ENCODE measurements around the gene IL9.
A peak's percentile ranks its signal among the peaks of the same experiment; 100 is the strongest.

Gene IL9

DNA sequence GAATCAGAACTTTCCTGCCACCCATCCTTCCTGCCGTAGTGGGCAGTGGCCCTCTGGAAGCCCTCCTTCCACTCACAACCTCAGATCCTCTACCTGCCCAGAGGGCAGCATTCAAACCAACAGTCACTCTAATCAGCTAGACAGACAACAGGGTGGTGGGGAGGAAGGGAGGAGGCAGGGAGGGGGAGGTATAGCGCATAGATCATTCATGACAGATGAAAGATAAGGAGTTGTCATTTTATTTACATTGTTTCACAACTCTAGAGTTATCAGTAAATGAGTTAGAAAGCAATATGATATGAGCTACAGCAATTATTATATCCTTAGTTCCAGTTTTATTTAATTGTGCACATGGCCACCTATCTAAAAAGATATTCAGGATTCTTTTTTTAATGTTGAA lies 852 bp downstream of the IL9 start:
- no peak for DNase-seq (ENCODE audit: low read depth)
- H3K4me3 ChIP-seq (replicated peaks; ENCODE audit: low read depth, low read length): no peak overlapping the region

DNA sequence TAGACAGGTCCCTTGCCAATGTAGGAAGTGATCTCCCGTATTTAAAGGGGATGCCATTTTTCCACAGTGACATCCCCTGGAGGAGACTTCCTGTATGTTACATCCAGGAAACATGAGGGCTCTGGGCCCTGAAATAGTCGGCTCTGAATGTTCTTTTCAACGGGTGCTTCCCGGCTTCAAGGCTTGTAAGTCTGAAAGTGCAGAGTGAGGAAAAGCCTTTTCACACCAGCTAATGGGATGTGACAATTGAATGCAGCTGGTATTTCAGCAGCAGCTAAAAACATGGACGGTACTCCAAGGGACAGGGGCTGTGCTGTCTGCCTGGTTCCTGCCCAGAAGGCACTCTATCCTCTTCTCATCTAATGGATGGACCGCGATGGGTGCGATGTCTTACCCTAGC lies 1.4 kb downstream of the IL9 start:
- TF ChIP-seq, protein P1, sequence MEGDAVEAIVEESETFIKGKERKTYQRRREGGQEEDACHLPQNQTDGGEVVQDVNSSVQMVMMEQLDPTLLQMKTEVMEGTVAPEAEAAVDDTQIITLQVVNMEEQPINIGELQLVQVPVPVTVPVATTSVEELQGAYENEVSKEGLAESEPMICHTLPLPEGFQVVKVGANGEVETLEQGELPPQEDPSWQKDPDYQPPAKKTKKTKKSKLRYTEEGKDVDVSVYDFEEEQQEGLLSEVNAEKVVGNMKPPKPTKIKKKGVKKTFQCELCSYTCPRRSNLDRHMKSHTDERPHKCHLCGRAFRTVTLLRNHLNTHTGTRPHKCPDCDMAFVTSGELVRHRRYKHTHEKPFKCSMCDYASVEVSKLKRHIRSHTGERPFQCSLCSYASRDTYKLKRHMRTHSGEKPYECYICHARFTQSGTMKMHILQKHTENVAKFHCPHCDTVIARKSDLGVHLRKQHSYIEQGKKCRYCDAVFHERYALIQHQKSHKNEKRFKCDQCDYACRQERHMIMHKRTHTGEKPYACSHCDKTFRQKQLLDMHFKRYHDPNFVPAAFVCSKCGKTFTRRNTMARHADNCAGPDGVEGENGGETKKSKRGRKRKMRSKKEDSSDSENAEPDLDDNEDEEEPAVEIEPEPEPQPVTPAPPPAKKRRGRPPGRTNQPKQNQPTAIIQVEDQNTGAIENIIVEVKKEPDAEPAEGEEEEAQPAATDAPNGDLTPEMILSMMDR (IDR thresholded peaks at IDR 0.05; ENCODE audit: low read length, missing control alignments): no peak
- H3K4me3 ChIP-seq (replicated peaks; ENCODE audit: low read depth, low read length): no peak overlapping the region
- no peak for DNase-seq (ENCODE audit: low read depth)

More for the DNA sequence above, 852 bp downstream of the IL9 start:
- TF ChIP-seq, protein P1 (IDR thresholded peaks at IDR 0.05; ENCODE audit: low read length, missing control alignments): no peak

DNA sequence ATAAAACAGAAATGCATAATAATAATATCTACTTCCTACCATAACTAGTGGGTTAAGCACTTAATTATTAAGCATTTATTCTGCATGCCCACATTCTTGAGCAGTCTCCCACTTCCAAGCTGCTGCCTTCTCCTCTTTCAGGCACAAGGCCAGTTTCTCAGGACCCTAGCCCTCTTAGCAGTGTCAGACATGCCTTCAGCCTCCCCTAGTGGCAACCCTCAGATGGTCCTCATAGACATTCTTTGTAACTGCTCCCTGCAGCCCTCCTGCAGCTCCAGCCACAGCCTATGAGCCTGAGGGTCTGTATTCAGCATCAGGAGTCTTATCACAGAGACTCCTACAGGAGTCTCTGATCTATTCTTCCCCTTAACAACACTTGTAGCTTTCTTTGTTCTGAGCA lies 3.9 kb downstream of the IL9 start:
- DNase-seq (ENCODE audit: low read depth): no peak
- TF ChIP-seq, protein P1 (IDR thresholded peaks at IDR 0.05; ENCODE audit: low read length, missing control alignments): peak; percentile 24
- H3K4me3 ChIP-seq (replicated peaks; ENCODE audit: low read depth, low read length): no peak overlapping the region

DNA sequence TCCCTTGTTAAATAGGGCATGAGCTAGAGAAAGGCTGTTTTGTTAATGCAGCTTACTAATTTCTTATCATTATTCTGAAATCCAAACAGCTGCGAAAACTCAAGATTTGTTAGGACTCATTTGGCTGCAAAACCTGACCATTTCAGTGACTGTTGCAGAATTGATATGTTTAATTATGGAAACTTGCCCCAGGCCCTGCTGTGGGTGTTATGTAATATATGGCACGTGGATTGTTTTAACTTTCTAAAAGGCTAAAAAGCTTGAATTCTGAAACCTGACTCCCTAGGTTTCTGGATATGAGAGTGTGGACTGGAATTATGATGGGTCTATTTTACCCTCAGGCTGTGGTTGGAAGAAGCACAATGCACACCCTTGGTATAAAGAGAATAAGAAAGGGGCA lies 4.4 kb downstream of the IL9 start:
- no peak overlapping the region for H3K4me3 ChIP-seq (replicated peaks; ENCODE audit: low read depth, low read length)
- TF ChIP-seq, protein P1 (IDR thresholded peaks at IDR 0.05; ENCODE audit: low read length, missing control alignments): no peak
- peak; percentile 21 for DNase-seq (ENCODE audit: low read depth)

DNA sequence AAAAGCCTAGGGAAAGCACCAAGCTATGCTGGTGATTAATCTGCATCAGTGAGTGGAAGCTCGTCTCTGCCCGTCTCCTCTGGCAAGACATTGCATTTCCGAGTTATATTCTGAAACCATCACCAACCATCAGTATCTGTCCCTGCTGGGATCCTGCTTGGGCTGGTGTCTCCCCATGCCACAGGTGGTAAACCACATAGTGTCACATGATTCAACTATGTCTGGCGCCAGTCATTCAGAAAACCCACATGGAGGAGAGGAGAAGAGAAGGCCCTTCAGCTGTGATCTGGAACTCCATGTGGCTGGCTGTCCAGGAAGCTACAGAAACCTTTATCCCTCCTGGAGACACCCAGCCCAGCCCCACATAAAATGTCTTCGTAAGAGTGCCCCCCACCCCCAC lies 4.8 kb downstream of the IL9 start:
- H3K4me3 ChIP-seq (replicated peaks; ENCODE audit: low read depth, low read length): no peak overlapping the region
- TF ChIP-seq, protein P1 (IDR thresholded peaks at IDR 0.05; ENCODE audit: low read length, missing control alignments): no peak
- no peak for DNase-seq (ENCODE audit: low read depth)

DNA sequence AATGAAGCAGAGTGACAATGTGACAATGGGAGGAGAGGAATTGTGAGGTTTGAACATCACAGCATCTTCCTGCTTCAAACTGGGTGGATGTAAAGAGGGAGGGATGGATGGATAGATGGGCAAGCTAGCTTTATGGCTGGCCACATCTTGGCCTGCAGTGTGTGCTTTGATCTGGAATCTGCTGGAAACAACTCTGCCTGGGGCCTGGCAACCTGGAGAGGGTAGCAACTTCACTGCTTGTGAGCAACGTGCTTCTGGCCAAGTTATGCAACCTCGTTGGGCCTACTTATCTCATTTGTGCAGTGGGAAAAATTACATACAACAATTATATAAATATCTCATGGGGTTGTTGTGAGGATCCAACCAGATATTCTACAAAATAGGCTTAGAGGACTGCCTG lies 5.3 kb downstream of the IL9 start:
- peak; percentile 14 for DNase-seq (ENCODE audit: low read depth)
- H3K4me3 ChIP-seq (replicated peaks; ENCODE audit: low read depth, low read length): no peak overlapping the region
- TF ChIP-seq, protein P1 (IDR thresholded peaks at IDR 0.05; ENCODE audit: low read length, missing control alignments): no peak

DNA sequence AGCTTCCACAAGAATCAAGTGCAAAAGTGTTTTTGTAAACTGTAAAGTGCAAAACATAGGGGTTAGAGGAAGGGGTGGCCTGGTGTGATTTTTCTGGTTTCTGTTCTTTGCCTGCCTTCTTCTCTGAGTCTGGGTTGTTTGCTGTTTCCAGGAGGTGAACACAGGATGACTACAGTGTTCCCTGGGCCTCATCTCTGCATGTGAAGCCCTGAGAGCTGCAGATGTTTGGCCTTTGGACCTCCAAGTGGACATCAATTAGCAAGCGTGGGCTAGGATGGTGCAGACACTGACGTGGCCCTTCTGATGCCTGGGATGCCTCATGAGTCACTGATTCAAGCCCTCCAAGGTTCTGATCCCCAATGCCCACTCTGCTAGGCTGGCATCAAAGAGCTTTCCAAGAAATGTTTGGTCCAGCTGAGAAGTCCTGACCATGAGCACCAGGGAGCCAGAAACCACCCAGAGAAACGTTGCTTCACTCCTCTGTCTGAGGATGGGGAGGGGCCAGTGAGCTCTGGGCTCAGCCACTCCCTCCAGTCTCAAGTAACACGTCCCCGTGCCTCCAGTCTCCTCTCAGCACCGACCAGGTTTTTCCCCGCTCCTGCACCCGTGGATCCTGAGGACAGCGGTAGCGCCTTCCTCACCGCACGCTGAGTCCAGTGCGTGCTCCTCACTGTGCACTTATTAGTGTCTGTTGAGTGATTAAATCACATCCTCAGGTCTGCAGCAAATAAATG lies 7.6 kb downstream of the IL9 start:
- TF ChIP-seq, protein P1 (IDR thresholded peaks at IDR 0.05; ENCODE audit: low read length, missing control alignments): no peak
- H3K4me3 ChIP-seq (replicated peaks; ENCODE audit: low read depth, low read length): no peak overlapping the region
- peak; percentile 52 for DNase-seq (ENCODE audit: low read depth)

All from fibroblast of pulmonary artery (primary cell).